Heart left ventricle (tissue), 16 donors: ENCODE data around the gene CFAP43. TPM values are rescaled to one million over a fixed set of nuclear protein-coding genes. Genes with fewer than 3 reads are reported as not detected.

Source experiments
- ATAC-seq, 4 donors: fragments of 200-7000 bp; cut with Tn5 transposase; one replicate each; pipeline ENCODE4 v1.9.1; 2020 to 2022; ENCODE audit warnings: moderate library complexity in 4 of 4, mild to moderate bottlenecking in 3 of 4, moderate number of reproducible peaks in 1 of 4
- DNase-seq, 5 donors: peaks; one replicate each; pipeline ENCODE4 v3.0.0-alpha.2; 2020
- H3K27ac ChIP-seq, 12 donors: fragments of 200-600 bp; sonication (generic) in 4 of 12; one replicate each; pipeline versions ENCODE4 v1.5.0 to v1.8.0; 2016 to 2022; ENCODE audit warnings: mild to moderate bottlenecking in 2 of 12
- H3K27me3 ChIP-seq, 9 donors: fragments of 200-600 bp; sonication (generic) in 2 of 9; one replicate each; pipeline versions ENCODE4 v1.5.1 to v1.8.0; 2016 to 2022; ENCODE audit warnings: mild to moderate bottlenecking in 3 of 9
- H3K36me3 ChIP-seq, 9 donors: fragments of 200-600 bp; sonication (generic) in 2 of 9; one replicate each; pipeline versions ENCODE4 v1.5.0 to v1.8.0; 2018 to 2022; ENCODE audit warnings: mild to moderate bottlenecking in 2 of 9
- H3K4me1 ChIP-seq, 12 donors: fragments of 200-600 bp; sonication (generic) in 4 of 12; one replicate each; pipeline versions ENCODE4 v1.5.0 to v1.8.0; 2016 to 2022; ENCODE audit warnings: mild to moderate bottlenecking in 3 of 12
- H3K4me3 ChIP-seq, 12 donors: fragments of 200-600 bp; sonication (generic) in 4 of 12; one replicate each; pipeline versions ENCODE4 v1.5.0 to v1.8.0; 2017 to 2022; ENCODE audit warnings: mild to moderate bottlenecking in 9 of 12, moderate library complexity in 4 of 12
- H3K9me3 ChIP-seq, 12 donors: fragments of 200-600 bp; sonication (generic) in 4 of 12; one replicate each; pipeline versions ENCODE4 v1.5.0 to v1.8.0; 2016 to 2022; ENCODE audit warnings: mild to moderate bottlenecking in 1 of 12
- CTCF ChIP-seq, 12 donors: fragments of 200-600 bp; sonication (generic) in 4 of 12; IDR thresholded peaks; one replicate each; pipeline versions ENCODE4 v1.5.0 to v1.8.0; 2018 to 2022; ENCODE audit warnings: antibody characterized with exemption in 12 of 12, mild to moderate bottlenecking in 5 of 12
- POLR2A ChIP-seq, 2 donors: fragments of 450-650 bp; IDR thresholded peaks; one replicate each; pipeline ENCODE4 v1.6.1; 2017; ENCODE audit warnings: antibody characterized with exemption in 2 of 2, mild to moderate bottlenecking in 2 of 2, moderate library complexity in 2 of 2
- WGBS, 4 donors: extraction: QIAGEN DNeasy Blood & Tissue Kit in 2 of 4; methylation state at CpG; one replicate each; pipeline versions ENCODE4 v1.1.5 to v1.1.7; 2013 to 2018; 5-methylcytosine and 5-hydroxymethylcytosine counted together
- intact Hi-C, 10 donors: fragments of 100-400 bp; cut with DNase I; formaldehyde crosslinking; loops; one replicate each; pipeline versions ENCODE4 v1.11.1 to v1.14.2; 2022
- polyA plus RNA-seq, 2 donors: library from polyadenylated mRNA; stranded (reverse); fragments of 200-250 nt; gene quantifications; one replicate each; pipeline ENCODE4 v1.2.3, GENCODE V29; 2013
- total RNA-seq, 9 donors: library from RNA; depleted of rRNA in 2 of 9; stranded (reverse); fragments of >200 nt in 2 of 9; fragmentation: NEBNext Ultra II Directional in 3 of 9; extraction: Animal tissue kit (Norgen Biotek cat#: 25700) in 3 of 9; gene quantifications; one replicate each; pipeline versions ENCODE4 v1.1.0 to v1.2.4, GENCODE V29; 2016 to 2023
- donor health status: ischemic (EF 13 %, LVEDD 7.1; RV severe dilation, severe dysfunction).
- donor health status: healthy with polysubstance abuse.
- donor health status: DM: no; HTN: yes; CAD: no.
- donor health status: DM: no; HTN: no; CAD: no.
- donor health status: ischemic (EF 25% LVEDD 6.9; RV normal size, moderate dysfunction).
- donor health status: ischemic (EF 25% LVEDD 5.7; RV mildly dilated, moderate dysfunction).
- donor health status: healthy.
- donor health status: DM: yes; HTN: yes; CAD: no.
- donor health status: ischemic (EF 35%, LVEDD 5.7; RV mildly dilated, moderate dysfunction).
- donor health status: nonischemic (EF 11% LVEDD 7.7; RV severe dilation, severe dysfunction).
- donor health status: DM: yes; HTN: yes; CAD: no.
- donor health status: PGD.
- donor health status: ischemic (EF 29% LVEDD 5.4; RV normal size, mild dysfunction).
- donor health status: nonischemic (EF 23%, LVEDD 6.1; RV moderate dilation, normal function).

CFAP43 gene
- total and polyA plus RNA-seq, 11 donors: 0.11 to 0.84 (median 0.19) TPM; not detected in 6

- intact Hi-C loops: loop anchor here in 2 of 10 donors (10.0 kb wide), 2 partner anchors 219 to 241 kb away; partner anchors contain the start of gene CFAP58 (in 1 of the 2)
- TF ChIP-seq POLR2A (IDR thresholded peaks at IDR 0.05) (no peak), CTCF (IDR thresholded peaks at IDR 0.05) (no peak)
Observed at GRCh38 chr10:104113376-104113956, 118.7 kb downstream of the CFAP43 start.

GRCh38 chr10:104109908-104110662 is 122.1 kb downstream of the CFAP43 start:
- ATAC-seq: no peak
- 52 to 63% (median 55%) methylated on average over 3 of the region's 3 CpGs for WGBS, 4 donors

More at GRCh38 chr10:104113376-104113956, 118.7 kb downstream of the CFAP43 start:
- no peaks in the 10 kb centered on the region for H3K27me3 ChIP-seq
- no peak for DNase-seq
- H3K36me3 ChIP-seq: no peaks in the 10 kb centered on the region
- no peak overlapping the region for H3K4me3 ChIP-seq
- no peak overlapping the region for H3K27ac ChIP-seq
- H3K9me3 ChIP-seq: no peaks in the 10 kb centered on the region
- WGBS, 4 donors: 18 to 50% (median 31%) methylated on average over 1 of the region's 1 CpG
- no peak for ATAC-seq
- H3K4me1 ChIP-seq: no peaks in the 10 kb centered on the region

GRCh38 chr10:104104926-104105325 is 127.2 kb downstream of the CFAP43 start:
- DNase-seq: no peak
- WGBS, 4 donors: 94 to 100% (median 97%) methylated on average over 2 of the region's 2 CpGs
- H3K4me1 ChIP-seq: no peaks in the 10 kb centered on the region
- no peak for ATAC-seq
- no peak overlapping the region for H3K4me3 ChIP-seq
- no peak overlapping the region for H3K27ac ChIP-seq
- no peak for TF ChIP-seq CTCF (IDR thresholded peaks at IDR 0.05)
- TF ChIP-seq POLR2A (IDR thresholded peaks at IDR 0.05): no peak
- H3K36me3 ChIP-seq: no peaks in the 10 kb centered on the region
- H3K9me3 ChIP-seq: no peaks in the 10 kb centered on the region
- intact Hi-C loops: no loop called here
- H3K27me3 ChIP-seq: no peaks in the 10 kb centered on the region

More at GRCh38 chr10:104109908-104110662, 122.1 kb downstream of the CFAP43 start:
- Histone ChIP-seq H3K27ac (no peak overlapping the region), H3K4me3 (no peak overlapping the region), H3K36me3 (no peaks in the 10 kb centered on the region), H3K27me3 (no peaks in the 10 kb centered on the region), H3K4me1 (no peaks in the 10 kb centered on the region), H3K9me3 (no peaks in the 10 kb centered on the region)
- no peak for DNase-seq
- no peak for TF ChIP-seq POLR2A (IDR thresholded peaks at IDR 0.05)
- TF ChIP-seq CTCF (IDR thresholded peaks at IDR 0.05): no peak
- intact Hi-C loops: loop anchor here in 2 of 10 donors (10.0 kb wide), 2 partner anchors 215 to 245 kb away; partner anchors contain the start of gene CFAP58 (in 1 of the 2)

- Histone ChIP-seq H3K36me3 (no peaks in the 10 kb centered on the region), H3K9me3 (no peaks in the 10 kb centered on the region), H3K27me3 (no peaks in the 10 kb centered on the region), H3K4me3 (no peak overlapping the region), H3K4me1 (no peaks in the 10 kb centered on the region), H3K27ac (no peak overlapping the region)
- DNase-seq (no peak), ATAC-seq (no peak)
- TF ChIP-seq CTCF (IDR thresholded peaks at IDR 0.05) (no peak), POLR2A (IDR thresholded peaks at IDR 0.05) (no peak)
- intact Hi-C loops: no loop called here
- WGBS, 4 donors: 0 to 36% (median 1%) methylated on average over 1 of the region's 1 CpG
Observed at GRCh38 chr10:104104418-104104817, 127.7 kb downstream of the CFAP43 start.
